Lung (tissue), 12 donors: ENCODE data around the gene CLTC. TPM values are rescaled to one million over a fixed set of nuclear protein-coding genes. Genes with fewer than 3 reads are reported as not detected.

ENCODE experiments used
- ATAC-seq: fragments of 200-7000 bp; cut with Tn5 transposase; one replicate; pipeline ENCODE4 v1.9.1; 2020; ENCODE audit warnings: moderate number of reproducible peaks; ENCODE audit not compliant: insufficient read depth, low FRiP score
- DNase-seq, 3 donors: peaks; one replicate each; pipeline ENCODE4 v3.0.0-alpha.2; 2013 to 2017
- H3K27ac ChIP-seq, 2 donors: one replicate each; pipeline ENCODE4 v1.5.1; 2013; ENCODE audit warnings: mild to moderate bottlenecking in 2 of 2, moderate library complexity in 2 of 2, control low read depth in 1 of 2, inconsistent platforms in 1 of 2, low read depth in 1 of 2, low read length in 1 of 2
- H3K27me3 ChIP-seq, 3 donors: one replicate each; pipeline ENCODE4 v1.5.1; 2013; ENCODE audit warnings: low read length in 2 of 3; ENCODE audit not compliant: control insufficient read depth in 3 of 3, insufficient read depth in 3 of 3
- H3K36me3 ChIP-seq, 4 donors: one replicate each; pipeline ENCODE4 v1.5.1; 2013; ENCODE audit warnings: low read length in 4 of 4, mild to moderate bottlenecking in 1 of 4, moderate library complexity in 1 of 4; ENCODE audit not compliant: control insufficient read depth in 4 of 4, insufficient read depth in 4 of 4
- H3K4me1 ChIP-seq, 5 donors: one replicate each; pipeline ENCODE4 v1.5.1; 2013; ENCODE audit warnings: low read length in 5 of 5, mild to moderate bottlenecking in 2 of 5, moderate library complexity in 1 of 5; ENCODE audit not compliant: control insufficient read depth in 5 of 5, insufficient read depth in 5 of 5
- H3K4me3 ChIP-seq: one replicate; pipeline ENCODE4 v1.5.1; 2013; ENCODE audit warnings: mild to moderate bottlenecking, control low read depth, moderate library complexity
- H3K9ac ChIP-seq, 2 donors: one replicate each; pipeline ENCODE4 v1.5.1; 2013; ENCODE audit warnings: low read length in 2 of 2, control low read depth in 1 of 2; ENCODE audit not compliant: insufficient read depth in 1 of 2
- H3K9me3 ChIP-seq, 4 donors: one replicate each; pipeline ENCODE4 v1.5.1; 2013; ENCODE audit warnings: low read length in 3 of 4, mild to moderate bottlenecking in 1 of 4, moderate library complexity in 1 of 4; ENCODE audit not compliant: control insufficient read depth in 4 of 4, insufficient read depth in 3 of 4
- WGBS, 2 donors: extraction: QIAGEN DNeasy Blood & Tissue Kit; methylation state at CpG; one replicate each; pipeline ENCODE4 v1.1.7; 2013; 5-methylcytosine and 5-hydroxymethylcytosine counted together
- polyA plus RNA-seq, 2 donors: library from polyadenylated mRNA; stranded (reverse); fragments of 200-250 nt; gene quantifications; one replicate each; pipeline ENCODE4 v1.2.1, GENCODE V29; 2013
- total RNA-seq, 2 donors: library from RNA; depleted of rRNA in 1 of 2; stranded (reverse); fragments of >200 nt in 1 of 2; gene quantifications; one replicate each; pipeline ENCODE4 v1.2.1, GENCODE V29; 2014 to 2021
- TF ChIP-seq, protein P1 (sequence below): IDR thresholded peaks from 2 replicates; pipeline ENCODE4 v1.5.1; 2012; ENCODE audit warnings: mild to moderate bottlenecking; ENCODE audit errors: control extremely low read depth, extremely low read depth
- donor health status: control.
- donor health status: control.
- donor health status: Bipolar disorder and iron deficiency.
- donor health status: healthy.
- donor health status: DM: yes; HTN: yes; CAD: no.

CLTC gene
- total and polyA plus RNA-seq, 4 donors, result 87.7 to 246 (median 162) TPM

GRCh38 chr17:59733697-59734096 is 114.0 kb downstream of the CLTC start:
- WGBS, 2 donors, result 97% methylated on average over 2 of the region's 2 CpGs
- Histone ChIP-seq H3K4me1 (no peaks in the 10 kb centered on the region), H3K36me3 (peaks cover 3 to 15% (median 6%) of the 10 kb centered on the region in 4 donors), H3K9me3 (no peaks in the 10 kb centered on the region), H3K27ac (no peak overlapping the region), H3K4me3 (no peak overlapping the region), H3K27me3 (no peaks in the 10 kb centered on the region), H3K9ac (no peak overlapping the region)
- DNase-seq (no peak), ATAC-seq (no peak)
- TF ChIP-seq, protein P1, sequence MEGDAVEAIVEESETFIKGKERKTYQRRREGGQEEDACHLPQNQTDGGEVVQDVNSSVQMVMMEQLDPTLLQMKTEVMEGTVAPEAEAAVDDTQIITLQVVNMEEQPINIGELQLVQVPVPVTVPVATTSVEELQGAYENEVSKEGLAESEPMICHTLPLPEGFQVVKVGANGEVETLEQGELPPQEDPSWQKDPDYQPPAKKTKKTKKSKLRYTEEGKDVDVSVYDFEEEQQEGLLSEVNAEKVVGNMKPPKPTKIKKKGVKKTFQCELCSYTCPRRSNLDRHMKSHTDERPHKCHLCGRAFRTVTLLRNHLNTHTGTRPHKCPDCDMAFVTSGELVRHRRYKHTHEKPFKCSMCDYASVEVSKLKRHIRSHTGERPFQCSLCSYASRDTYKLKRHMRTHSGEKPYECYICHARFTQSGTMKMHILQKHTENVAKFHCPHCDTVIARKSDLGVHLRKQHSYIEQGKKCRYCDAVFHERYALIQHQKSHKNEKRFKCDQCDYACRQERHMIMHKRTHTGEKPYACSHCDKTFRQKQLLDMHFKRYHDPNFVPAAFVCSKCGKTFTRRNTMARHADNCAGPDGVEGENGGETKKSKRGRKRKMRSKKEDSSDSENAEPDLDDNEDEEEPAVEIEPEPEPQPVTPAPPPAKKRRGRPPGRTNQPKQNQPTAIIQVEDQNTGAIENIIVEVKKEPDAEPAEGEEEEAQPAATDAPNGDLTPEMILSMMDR, result no peak

GRCh38 chr17:59734226-59734625 is 114.5 kb downstream of the CLTC start:
- Histone ChIP-seq H3K9ac (no peak overlapping the region), H3K9me3 (no peaks in the 10 kb centered on the region), H3K36me3 (peaks cover 3 to 15% (median 6%) of the 10 kb centered on the region in 4 donors), H3K4me3 (no peak overlapping the region), H3K27ac (no peak overlapping the region), H3K27me3 (no peaks in the 10 kb centered on the region), H3K4me1 (no peaks in the 10 kb centered on the region)
- ATAC-seq, result no peak
- DNase-seq, result no peak
- WGBS, 2 donors, result 98 to 99% methylated on average over 5 of the region's 5 CpGs
- TF ChIP-seq, protein P1, result no peak

- H3K27me3 ChIP-seq, result no peaks in the 10 kb centered on the region
- no peak for ATAC-seq
- H3K27ac ChIP-seq, result no peak overlapping the region
- no peak for DNase-seq
- H3K9ac ChIP-seq, result no peak overlapping the region
- TF ChIP-seq, protein P1, result no peak
- H3K4me3 ChIP-seq, result no peak overlapping the region
- H3K36me3 ChIP-seq, result peaks cover 3 to 17% (median 7%) of the 10 kb centered on the region in 4 donors
- no peaks in the 10 kb centered on the region for H3K4me1 ChIP-seq
- 95 to 97% methylated on average over 3 of the region's 3 CpGs for WGBS, 2 donors
- H3K9me3 ChIP-seq, result no peaks in the 10 kb centered on the region
Measured at GRCh38 chr17:59737324-59737723, 117.6 kb downstream of the CLTC start.

DNA sequence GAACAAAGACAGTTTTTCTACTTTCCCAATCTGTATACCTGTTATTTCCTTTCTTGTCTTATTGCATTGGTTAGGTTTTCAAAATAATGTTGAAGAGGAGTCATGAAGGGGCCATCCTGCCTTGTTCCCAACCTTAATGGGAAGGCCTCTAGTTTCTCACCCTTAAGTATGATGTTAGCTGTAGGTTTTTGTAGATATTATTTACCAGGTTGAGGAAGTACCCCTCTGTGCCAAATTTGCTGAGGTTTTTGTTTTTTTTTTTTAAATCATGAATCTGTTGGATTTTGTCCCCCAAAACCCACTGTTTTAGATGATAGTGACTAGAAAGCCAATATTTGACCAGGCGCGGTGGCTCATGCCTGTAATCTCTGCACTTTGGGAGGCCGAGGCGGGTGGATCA is 124.1 kb downstream of the CLTC start:
- no peak for ATAC-seq
- WGBS, 2 donors, result 98% methylated on average over 4 of the region's 4 CpGs
- no peak overlapping the region for H3K27ac ChIP-seq

More for the DNA sequence above, 124.1 kb downstream of the CLTC start:
- Histone ChIP-seq H3K27me3 (no peaks in the 10 kb centered on the region), H3K9me3 (no peaks in the 10 kb centered on the region), H3K9ac (no peak overlapping the region), H3K4me3 (no peak overlapping the region), H3K4me1 (no peaks in the 10 kb centered on the region), H3K36me3 (peaks cover 1 to 12% (median 5%) of the 10 kb centered on the region in 4 donors)
- no peak for DNase-seq
- TF ChIP-seq, protein P1, result no peak
